ENCODE measurements around the gene CFAP99.
"Not testable (repeated sequence)": the region's sequence is repeated elsewhere in the genome, so short reads cannot be mapped to it uniquely, and the experiment has no call there.

The CFAP99 gene

GRCh38 chr4:2428496-2429213 lies 9.9 kb downstream of the CFAP99 start:
- no peak for DNase-seq (ENCODE audit: low read depth)

GRCh38 chr4:2429945-2430757 lies 11.4 kb downstream of the CFAP99 start:
- not testable (repeated sequence) for DNase-seq (ENCODE audit: low read depth)

- DNase-seq (ENCODE audit: low read depth), result no peak
Measured at GRCh38 chr4:2432004-2432403, 13.2 kb downstream of the CFAP99 start.

- DNase-seq (ENCODE audit: low read depth), result peak; percentile 80
Measured at GRCh38 chr4:2432991-2433530, 14.3 kb downstream of the CFAP99 start.

DNA sequence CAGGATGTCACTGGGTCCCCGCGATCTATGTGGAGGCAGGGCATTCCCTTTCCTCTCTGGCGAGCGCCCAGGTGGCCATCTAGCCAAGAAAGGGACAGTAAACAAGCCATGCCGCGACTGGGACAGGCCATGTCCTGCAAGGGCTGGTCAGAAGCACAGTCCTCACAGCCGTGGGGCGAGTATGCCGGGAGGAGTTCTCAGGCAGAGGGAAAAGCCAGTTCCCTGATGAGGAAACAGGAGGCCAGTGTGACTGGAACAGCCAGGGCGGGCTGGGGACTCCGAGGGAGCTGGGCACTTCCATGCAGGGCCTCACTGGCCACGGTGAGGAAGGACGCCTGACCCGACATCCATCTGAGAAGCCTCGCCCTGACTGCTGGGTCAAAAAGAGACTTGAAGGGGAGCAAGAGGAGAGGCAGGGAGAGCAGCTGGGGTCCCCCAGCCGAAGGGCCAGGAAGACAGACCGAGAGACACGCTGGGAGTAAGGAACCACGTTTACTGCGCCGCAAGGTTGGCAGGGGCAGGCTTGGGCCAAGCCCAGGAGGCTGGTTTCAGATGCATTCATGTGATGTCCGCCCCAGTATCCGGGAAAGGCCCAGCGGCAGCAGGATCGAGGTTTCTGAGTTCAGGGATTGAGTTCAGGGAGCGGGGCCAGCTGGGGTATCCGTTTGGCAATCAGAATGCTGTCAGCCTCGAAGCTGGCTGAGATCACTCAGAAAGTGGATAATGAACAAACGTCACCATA lies 15.0 kb downstream of the CFAP99 start:
- DNase-seq (ENCODE audit: low read depth), result no peak

GRCh38 chr4:2434420-2434819 lies 15.7 kb downstream of the CFAP99 start:
- DNase-seq (ENCODE audit: low read depth), result no peak

- DNase-seq (ENCODE audit: low read depth), result peak; percentile 45
Measured at GRCh38 chr4:2436301-2436700, 17.5 kb downstream of the CFAP99 start.

DNA sequence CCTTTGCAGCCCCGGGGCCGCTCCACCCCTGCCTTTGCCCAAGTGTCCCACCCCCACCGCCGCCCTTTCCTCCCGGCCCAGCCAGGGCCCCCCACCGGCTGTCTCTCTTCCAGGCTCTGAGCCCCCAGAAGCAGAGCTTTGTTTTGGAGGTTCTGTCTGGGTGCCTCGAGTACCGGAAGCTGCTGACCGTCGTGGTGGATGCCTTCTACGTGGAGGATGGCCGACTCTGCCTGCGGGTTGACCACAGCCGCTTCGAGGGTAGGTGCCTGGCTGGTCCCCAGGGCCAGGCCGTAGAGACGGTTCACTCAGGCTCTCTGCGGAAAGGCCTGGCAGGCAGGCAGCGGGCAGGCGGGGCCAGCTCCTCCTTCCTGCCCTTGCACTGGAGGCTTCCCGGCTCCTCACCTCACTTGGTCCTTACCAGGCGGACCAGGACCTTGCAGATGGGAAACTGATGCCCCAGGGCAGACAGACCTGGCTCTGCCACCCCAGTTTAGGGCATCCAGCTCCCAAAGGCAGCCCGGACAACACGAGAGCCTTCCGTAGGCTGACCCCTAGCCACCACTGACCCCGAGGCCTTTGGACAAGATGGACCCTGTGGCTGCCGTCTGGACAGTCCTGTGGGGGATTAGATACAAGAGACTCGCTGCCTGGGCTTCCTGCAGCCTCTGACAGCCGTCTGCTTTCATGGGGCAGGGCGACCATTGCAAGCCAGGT lies 18.2 kb downstream of the CFAP99 start:
- DNase-seq (ENCODE audit: low read depth), result no peak

- no peak for DNase-seq (ENCODE audit: low read depth)
Measured at GRCh38 chr4:2437475-2438215, 18.9 kb downstream of the CFAP99 start.

- no peak for DNase-seq (ENCODE audit: low read depth)
Measured at GRCh38 chr4:2438822-2439718, 20.3 kb downstream of the CFAP99 start.

DNA sequence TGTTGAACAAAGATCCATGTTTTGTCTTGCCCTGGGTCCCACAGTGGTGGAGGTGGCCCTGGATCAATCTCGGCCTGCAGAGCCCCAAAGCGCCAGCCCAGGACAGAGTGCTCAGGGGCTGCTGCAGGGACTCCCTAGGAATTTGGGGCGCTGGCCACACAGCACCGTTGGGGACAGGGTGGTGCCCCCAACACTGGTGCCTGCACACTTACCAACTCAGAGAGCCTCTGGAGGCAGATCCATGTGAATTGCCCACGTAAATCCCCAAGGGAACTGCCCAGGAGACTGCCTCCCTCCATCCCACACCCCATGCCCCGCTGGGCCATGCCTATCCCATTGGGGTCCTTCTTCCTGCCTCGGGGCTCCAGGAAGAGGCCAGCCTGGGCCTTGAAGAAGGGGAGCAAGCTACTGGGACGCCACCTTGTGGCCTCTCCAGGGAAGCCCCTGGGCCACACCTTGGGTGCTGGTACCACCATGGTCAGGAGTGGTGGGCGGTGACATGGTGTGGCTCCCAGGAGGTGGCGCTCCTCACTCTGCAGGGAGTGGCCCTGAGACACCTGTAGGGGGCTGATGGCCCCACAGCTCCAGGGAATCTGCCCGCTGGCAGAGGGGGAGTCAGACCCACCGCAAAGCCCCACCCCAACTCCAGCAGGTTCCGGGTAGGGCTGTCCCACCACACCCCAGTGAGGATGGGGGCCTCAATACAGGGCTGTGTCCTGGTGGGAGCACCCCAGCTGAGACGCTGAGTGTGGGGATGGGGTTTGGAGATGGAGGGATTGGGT lies 22.8 kb downstream of the CFAP99 start:
- peak; percentile 60 for DNase-seq (ENCODE audit: low read depth)

- no peak for DNase-seq (ENCODE audit: low read depth)
Measured at GRCh38 chr4:2442175-2442993, 23.6 kb downstream of the CFAP99 start.

DNA sequence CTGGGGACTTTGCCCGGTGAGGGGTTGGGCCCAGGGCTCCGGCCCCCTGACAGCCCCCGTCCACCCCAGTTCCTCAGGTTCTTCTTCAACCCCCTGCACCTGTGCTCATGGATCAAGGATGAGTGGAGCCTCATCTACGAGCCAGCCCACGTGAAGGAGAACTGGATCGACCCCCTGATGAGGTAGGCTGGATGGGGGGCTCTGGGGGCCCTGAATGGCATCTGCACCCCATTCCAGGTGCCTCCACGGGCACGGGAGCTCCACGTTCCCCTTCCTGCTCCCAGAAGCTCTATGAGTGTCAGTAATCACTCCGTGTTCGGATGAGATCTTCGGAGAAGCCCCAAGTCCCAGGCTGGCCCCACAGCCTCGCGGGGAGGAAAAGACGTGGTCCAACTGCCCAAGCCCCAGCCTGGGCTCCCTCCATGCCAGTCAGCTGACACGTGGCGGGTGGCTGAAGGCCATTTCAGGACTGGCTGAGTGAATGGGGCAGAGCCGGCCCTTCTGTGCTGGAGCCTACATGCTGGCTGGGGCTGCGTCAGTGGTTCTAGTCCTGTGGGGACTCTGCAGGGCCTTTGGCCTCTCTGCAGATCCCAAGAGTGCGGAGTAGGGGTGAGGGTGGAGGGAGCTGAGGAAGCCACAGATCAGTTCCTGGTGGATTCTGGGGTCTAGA lies 24.4 kb downstream of the CFAP99 start:
- no peak for DNase-seq (ENCODE audit: low read depth)

DNA sequence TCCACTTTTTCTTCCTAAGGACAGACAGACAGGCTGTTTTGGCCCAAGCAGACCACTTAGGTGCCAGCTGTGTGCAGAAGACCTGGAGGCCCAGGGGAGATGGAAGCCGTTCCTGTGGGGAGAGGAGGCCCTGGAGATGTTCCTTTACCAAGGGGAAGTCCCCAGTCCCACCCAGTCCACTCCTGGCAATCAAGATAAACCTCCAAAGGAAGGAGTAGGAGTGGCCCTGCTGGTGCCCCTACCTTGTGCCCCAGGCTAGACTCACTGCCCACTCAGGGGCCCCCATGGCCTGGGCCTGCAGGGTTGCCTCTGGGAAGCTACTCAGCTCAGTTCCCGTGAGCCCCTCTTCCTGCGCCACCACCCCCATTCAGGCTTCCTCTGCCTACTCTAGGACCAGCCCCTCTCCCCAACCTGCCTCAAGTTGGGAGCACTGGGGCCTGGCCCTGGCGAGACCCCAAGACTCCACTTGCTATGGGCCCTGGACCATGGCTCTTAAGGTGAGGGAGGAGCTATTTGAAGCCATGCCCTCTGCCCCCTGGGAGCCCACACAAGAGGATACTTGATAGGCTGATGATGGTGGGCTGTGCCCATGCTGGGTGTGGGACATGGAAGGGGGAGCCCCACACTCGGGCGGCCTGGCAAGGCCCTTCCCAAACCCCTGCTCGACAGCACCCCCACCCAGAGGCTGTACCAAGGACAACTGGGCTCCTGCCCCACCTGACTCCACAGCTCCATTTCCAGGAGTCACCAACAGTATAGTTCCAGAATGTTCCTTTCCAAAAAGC lies 25.4 kb downstream of the CFAP99 start:
- no peak for DNase-seq (ENCODE audit: low read depth)

DNA sequence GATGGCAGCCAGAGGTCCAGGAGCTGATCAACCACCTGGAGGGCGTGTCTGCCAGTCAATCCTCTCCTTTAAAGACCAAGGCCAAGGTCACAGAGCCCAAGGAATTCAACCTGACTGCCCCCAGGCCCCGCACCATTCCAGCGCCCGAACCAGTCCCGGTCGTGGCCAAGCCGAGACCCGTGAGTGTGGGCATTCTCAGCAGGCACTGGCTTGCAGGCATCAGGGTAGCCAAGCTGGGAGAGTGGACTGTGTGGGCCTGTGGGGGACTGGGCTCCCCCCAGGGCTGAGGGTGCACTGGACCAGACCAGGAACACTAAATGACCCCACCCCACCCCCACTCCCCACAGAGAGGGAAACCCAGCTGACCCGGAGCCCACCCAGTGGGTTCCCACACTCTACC lies 26.4 kb downstream of the CFAP99 start:
- no peak for DNase-seq (ENCODE audit: low read depth)

DNA sequence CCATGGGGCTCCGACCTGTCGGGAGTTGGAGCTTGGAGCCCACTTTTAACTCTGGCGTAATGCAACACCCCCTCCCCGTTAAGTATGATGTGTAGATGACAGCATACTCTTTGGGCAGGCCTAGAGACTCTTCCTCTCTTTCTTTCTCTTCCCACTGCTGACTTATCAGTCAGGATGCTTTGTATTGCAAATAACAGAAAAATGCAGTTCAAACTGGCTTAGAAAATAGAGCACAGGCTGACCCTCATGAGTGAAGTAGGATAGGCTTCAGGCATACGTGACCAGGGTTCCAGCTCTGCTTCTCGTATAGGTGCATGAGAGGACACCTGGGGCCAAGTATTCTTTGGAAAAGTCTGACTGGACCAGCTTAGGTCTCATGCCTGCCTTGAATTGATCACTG lies 26.8 kb downstream of the CFAP99 start:
- no peak for DNase-seq (ENCODE audit: low read depth)
